Renal cortical epithelial cell (primary cell): ENCODE data around the gene CDC16. TPM values are rescaled to one million over a fixed set of nuclear protein-coding genes. Genes with fewer than 3 reads are reported as not detected.
A peak's percentile ranks its signal among the peaks of the same experiment; 100 is the strongest.
"Not testable (repeated sequence)": the region's sequence is repeated elsewhere in the genome, so short reads cannot be mapped to it uniquely, and the experiment has no call there.

Experiments
- DNase-seq: peaks from one replicate; pipeline ENCODE4 v3.0.0-alpha.2; 2011; ENCODE audit warnings: low read depth
- total RNA-seq: library from RNA; depleted of rRNA; stranded (reverse); fragments of >200 nt; gene quantifications from 2 replicates; pipeline ENCODE4 v1.2.3, GENCODE V29; 2014

Gene CDC16, protein sequence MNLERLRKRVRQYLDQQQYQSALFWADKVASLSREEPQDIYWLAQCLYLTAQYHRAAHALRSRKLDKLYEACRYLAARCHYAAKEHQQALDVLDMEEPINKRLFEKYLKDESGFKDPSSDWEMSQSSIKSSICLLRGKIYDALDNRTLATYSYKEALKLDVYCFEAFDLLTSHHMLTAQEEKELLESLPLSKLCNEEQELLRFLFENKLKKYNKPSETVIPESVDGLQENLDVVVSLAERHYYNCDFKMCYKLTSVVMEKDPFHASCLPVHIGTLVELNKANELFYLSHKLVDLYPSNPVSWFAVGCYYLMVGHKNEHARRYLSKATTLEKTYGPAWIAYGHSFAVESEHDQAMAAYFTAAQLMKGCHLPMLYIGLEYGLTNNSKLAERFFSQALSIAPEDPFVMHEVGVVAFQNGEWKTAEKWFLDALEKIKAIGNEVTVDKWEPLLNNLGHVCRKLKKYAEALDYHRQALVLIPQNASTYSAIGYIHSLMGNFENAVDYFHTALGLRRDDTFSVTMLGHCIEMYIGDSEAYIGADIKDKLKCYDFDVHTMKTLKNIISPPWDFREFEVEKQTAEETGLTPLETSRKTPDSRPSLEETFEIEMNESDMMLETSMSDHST
- 47.6 and 118 TPM in 2 replicates for total RNA-seq

DNA sequence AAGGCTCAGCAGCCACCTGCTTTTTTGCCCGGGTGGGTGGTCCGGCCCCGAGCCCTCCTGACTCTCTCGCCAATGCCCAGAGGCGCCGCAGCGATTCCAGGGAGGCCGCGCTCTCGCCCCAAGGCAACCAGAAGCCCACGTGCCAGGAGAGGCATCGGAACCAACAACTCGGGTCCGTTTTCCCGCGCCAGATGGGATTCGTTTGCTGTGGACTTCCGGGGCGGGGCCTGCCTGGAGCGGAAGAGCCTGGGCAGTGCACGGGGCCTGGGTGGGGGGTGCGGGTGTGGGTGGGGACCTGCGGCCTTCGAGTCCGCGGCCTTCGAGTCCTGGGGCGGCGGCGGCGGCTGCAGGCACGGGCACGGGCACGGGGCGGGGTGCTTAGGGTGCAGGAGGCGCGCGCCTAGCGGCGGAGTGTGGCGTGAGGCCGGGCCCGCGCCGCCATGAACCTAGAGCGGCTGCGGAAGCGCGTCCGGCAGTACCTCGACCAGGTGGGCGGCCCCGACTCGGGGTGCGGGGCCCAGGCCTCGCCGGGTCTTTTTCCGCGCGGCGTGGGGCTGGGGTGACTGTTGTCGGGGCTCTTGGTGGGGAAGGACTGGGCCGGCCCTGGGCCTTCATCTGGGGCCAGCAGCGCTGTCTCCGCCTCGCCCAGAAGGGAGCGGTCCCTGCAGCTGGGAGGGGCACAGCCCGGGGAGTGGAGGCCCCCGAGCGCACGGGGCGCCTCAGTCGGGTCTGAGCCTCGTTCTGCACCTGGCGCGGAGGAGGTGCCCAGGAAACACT is at the start of gene CDC16:
CDC16 (plus strand) TSS at position 253 of the 777 bp plus-strand sequence; CDS start at position 441, 188 bp downstream.
- DNase-seq = peak; percentile 72

DNA sequence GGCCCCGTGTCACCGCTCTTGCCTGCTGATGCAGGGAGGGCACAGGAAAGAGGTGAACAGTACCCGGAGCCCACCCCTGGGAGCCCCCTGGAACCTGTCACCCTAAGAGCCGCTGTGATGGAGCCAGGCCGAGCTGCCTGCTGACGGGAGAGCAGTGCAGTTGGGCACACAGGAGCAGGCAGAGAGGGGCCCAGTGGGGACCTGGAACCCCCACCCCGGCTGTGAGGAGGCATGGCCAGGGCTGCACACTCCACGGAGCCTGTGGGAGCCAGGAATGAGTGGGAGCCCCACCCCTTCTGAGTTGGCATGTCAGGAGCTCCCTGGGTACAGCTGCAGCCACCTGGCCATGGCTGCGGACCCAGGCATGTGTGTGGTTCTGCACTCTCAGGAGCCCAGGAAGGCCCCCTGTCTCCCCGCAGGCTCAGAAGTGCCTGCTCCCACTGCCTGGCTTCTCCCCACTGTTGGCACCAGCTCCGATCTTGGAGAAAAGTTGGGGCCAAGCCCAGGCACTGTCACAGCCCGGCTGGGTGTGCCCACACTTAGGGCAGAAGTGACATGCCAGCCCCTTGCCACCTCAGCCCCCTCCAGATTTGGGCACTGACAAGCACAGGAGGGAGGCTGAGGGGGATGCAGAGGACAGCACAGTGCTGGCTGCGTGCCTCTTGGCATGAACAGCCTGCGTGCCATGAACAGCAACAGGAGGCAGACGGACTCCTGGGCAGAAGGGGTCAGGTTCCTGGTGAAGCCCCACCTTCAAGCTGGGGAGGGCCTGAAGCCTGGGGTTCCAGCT is 49.3 kb upstream of the CDC16 start:
- no peak for DNase-seq

DNA sequence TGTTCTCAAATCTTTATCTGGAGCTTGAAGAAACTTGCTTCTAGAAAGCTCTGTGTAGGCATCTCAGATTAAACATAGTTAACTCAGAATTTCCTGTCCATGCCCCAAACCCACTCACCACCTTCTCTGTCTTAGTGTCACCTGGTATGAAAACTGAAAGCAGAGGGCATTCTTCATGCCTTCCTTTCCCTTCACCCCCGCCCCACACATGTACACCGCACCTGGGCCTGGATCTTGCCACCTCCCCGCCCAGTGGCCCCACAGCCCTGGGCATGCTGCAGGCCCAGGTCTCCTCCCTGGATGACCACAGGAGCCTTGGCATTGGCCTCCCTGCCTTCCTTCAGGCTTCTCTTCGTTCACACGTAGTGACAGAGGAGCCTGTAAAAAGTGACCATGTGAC is 39.8 kb upstream of the CDC16 start:
- no peak for DNase-seq

DNA sequence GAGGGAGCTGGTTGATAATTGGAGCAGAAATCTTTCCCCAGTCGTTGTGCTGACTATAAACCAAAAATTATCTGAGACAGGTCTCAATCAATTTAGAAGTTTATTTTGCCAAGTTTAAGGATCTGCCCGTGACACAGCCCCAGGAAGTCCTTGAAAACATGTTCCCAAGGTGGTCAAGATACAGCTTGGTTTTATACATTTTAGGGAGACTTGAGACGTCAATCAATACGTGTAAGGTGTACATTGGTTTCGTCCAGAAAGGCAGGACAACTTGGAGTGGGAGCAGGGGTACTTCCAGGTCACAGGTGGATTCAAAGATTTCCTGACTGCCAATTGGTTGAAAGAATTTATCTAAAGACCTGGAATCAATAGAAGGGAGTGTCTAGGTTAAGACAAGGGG is 38.1 kb upstream of the CDC16 start:
- no peak for DNase-seq

DNA sequence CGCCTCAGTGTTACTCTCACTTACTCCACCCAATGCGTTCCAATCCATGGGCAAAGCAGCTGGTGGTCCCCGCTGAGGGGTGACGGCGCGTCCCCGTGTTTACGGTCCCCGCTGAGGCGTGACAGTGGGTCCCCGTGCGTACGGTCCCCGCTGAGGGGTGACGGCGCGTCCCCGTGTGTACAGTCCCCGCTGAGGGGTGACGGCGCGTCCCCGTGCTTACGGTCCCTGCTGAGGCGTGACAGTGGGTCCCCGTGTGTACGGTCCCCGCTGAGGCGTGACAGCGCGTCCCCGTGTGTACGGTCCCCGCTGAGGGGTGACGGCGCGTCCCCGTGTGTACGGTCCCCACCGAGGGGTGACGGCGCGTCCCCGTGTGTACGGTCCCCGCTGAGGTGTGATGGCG is 36.1 kb upstream of the CDC16 start:
- DNase-seq = no peak

DNA sequence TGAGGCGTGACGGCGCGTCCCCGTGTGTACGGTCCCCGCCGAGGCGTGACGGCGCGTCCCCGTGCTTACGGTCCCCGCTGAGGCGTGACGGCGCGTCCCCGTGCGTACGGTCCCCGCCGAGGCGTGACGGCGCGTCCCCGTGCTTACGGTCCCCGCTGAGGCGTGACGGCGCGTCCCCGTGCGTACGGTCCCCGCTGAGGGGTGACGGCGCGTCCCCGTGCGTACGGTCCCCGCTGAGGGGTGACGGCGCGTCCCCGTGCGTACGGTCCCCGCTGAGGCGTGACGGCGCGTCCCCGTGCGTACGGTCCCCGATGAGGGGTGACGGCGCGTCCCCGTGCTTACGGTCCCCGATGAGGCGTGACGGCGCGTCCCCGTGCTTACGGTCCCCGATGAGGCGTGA is 35.2 kb upstream of the CDC16 start:
- DNase-seq = not testable (repeated sequence)

DNA sequence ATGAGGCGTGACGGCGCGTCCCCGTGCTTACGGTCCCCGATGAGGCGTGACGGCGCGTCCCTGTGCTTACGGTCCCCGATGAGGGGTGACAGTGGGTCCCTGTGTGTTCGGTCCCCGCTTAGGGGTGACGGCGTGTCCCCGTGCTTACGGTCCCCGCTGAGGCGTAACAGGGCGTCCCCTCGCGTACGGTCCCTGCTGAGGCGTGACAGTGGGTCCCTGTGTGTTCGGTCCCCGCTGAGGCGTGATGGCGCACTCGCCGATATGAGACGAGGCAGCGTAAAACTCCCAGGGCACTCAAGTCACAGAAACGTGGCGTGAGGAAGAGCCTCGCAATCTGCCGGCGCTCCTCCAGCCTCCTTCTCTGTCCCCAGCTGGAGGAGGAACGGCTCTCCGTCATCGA is 34.7 kb upstream of the CDC16 start:
- DNase-seq = no peak

DNA sequence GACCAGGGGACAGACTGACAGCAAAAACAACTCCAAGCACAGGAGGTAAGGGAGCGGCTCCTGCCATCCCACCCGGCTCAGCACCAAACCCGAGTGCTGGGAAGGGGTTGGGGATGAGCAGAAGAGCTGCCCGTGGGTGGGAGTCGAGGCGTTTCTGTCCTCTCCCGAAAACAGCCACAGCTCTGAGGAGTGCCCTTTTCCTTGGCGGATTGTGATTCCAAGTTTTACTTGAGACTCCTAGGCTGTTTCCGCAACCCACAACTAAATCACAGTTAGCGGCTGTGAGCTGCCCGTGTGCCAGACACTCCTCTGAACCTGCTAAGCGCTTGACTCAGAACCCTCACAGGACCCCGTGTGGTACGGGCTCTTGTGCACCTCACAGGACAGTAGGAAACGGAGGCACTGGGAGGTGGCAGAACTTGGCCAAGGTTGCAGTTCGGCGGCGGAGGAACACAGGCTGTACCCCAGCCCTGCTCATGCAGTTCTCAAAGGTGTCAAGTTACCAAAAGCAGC is 34.2 kb upstream of the CDC16 start:
- DNase-seq = peak; percentile 5

DNA sequence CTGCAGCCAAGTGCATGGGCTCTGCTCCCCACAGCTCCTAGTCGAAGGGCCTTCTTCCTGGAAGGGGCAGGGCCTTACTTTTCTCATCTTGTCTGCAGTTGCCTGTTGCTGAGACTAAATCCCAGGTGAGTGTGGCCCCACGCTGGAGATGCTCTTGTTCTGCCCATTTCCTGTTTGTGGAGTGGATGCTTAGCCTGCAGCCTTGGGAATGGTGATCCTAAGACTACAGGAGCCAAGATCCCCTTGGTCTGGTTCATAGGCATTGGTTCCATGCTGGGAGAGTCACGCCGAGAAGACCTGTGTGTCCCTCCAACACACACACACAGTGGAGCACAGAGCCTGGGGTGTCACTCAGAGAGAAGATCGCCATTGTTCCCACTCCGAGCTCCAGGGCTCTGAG is 32.1 kb upstream of the CDC16 start:
- DNase-seq = no peak

DNA sequence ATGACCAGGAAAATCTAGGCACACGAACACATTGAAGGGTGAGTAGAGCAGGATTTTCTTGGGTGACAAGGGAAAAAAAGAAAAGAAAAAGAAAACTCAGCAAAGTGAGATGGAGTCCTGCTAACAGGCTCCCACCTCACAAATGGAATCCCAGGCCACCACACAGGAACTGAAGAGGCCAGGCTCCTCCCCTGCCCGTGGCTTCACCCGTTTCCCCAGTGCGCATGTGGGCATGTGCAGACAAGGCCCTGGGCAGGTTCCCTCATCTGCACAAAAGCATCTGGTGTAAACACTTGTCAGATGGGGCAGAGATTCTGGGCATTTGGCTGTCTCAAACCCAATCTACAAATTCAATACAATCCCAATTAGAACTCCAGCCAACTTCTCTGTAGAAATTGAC is 31.2 kb upstream of the CDC16 start:
- no peak for DNase-seq

DNA sequence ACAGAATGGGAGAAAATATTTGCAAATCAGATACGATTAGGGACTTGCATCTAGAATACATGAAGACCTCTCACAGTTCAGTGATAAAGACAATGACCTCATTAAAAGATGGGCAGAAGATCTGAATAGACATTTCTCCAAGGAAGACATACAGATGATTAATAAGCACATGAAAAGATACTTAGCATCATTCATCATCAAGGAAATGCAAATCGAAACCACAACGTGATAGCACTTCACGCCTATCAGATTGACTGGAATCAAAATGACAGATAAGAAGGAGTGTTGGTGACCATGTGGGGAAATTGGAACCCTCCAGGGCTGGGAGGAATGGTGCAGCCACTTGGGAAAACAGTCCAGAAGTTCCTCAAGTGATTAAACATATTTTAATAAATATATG is 29.8 kb upstream of the CDC16 start:
- no peak for DNase-seq

DNA sequence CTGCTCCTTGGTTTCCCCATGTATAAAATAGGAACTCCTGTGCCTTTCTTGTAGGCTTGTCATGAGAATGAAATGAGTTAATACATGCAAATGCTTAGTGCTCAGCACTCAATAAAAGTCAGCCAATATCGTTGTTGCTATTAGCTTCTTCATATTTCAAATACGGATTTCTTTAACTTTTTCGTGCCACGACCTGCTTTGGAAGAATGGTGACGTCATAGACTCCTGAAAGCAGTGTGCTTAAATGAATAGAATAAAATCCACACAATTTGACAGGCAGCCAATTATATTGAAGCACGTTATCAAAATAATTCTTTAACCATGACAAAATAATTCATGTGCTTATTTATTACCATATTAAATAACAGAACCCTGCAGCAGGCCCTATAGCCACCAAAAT is 26.6 kb upstream of the CDC16 start:
- no peak for DNase-seq

DNA sequence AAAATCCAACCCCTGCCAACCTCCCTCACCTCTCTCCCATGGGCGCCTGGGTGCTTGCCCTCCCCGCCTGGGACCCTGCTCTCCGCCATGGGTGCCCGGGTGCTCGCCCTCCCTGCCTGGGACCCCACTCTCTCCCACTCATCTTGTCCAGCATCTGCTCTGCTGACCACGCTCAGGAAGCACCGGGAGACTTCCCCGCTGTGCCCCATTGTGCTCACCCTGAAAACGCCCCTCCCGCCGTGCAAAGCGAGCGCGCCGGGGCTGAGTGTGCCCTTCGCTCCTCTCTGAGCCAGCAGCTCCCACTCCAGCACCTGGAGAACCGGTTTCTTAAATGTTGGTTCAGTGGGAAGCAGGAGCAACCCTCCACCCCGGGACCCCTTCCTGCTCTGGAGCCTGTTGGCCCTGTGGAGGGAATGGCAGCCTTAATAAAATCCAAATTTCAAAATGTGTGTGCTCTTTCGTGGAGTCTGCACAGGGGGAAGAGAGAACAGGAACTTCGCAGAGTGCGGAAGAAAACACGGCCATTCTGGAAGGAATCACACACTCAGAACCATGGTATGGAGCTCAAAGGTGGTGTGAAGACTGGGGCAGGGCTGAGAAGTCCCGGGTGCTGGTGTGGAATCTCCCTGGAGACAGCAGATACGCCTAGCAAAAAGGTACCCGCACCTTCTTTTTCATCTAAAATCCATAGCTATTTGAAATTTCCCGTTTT is 23.1 kb upstream of the CDC16 start:
- DNase-seq = no peak

DNA sequence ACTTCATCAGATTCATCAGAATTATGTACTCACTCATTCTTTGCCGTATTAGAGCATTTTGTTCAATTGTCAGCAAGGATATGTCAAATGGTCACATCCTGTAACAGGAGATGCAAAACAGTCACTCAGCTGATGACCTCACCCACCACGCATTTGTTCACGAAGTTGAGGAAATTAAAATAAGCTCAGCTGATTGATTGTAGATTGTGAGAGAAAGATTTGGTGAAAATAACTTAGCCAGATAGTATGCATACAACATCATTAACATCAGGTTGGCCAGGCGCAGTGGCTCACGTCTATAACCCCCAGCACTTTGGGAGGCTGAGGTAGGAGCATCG is 22.6 kb upstream of the CDC16 start:
- DNase-seq = no peak

DNA sequence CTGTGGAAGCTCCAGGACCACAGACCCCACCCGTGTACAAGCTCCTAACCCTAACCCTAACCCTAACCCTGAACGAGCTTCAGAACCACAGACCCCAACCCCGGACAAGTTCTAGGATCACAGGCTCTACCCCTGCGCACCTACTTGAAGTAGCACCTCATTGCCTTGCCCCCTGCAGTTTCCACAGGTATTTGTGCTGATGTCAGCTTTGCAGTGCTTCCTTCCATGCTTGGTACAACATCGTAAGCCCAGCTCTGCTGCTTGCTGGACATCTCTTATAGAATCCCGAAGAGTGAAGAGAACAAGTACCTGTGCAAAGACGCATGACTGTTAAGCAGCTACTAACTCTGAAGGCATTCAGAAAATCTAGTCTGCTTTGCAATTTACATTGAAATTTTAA is 20.7 kb upstream of the CDC16 start:
- DNase-seq = no peak

DNA sequence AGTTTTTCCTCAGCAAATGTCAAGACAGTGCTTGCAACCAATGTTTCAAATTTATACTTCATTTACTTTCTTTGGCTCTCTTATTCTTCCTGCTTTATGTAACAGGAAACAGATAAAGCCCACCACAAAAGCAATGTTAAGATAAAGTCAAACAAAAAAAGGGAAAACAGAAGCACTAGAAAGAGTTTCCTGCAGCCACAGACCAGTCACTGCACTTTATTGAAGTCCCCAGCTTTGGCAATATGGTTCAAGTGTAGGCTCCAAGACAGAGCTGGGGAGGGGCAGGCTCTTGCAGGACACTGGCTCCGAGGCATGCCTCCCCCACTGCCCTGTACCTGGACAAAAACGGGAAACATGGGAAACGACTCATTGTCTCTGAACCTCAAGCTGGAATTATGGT is 15.3 kb upstream of the CDC16 start:
- no peak for DNase-seq

DNA sequence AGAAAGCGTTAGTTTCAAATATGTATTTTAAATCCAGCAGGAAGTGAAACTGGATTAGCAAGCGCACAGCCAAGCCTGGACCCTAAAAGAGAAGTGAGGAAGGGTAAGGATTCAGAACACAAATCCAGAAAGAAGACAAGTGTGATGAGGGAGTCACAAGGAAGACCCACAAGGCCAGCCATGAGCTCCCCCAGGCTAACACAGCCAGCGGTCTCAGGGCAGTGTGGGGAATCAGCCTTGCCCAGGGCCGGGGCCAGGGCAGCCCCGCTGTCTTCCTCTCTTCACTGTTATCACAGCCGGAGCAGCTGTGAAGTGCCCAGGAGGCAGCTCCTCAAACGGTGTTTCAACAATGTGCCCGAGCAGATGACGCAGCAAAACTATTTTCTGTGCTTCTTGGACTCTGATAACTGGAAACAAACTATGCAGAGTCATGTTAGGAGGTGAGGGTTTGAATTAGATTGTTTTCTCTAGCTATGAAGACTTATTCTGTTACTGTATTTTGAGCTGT is 12.2 kb upstream of the CDC16 start:
- no peak for DNase-seq

DNA sequence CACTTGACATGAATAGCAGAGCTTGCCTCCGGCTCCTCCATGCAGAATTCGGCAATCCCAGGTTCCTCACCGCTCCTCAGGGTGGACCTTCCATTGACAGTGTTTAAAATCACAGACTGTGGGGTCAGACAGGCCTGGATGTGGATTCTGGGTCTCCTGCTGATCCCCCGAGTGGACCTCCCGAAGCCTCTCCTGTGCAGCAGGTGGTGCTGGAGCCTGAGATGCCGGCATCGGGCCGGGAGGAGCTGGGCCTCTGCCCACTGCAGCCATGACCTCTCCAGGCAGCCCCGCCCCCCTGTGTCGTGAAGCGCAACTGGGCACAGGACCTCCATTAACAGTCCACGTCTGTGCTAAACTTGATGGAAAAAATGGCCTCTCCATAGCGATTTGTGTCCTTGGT is 10.5 kb upstream of the CDC16 start:
- no peak for DNase-seq

DNA sequence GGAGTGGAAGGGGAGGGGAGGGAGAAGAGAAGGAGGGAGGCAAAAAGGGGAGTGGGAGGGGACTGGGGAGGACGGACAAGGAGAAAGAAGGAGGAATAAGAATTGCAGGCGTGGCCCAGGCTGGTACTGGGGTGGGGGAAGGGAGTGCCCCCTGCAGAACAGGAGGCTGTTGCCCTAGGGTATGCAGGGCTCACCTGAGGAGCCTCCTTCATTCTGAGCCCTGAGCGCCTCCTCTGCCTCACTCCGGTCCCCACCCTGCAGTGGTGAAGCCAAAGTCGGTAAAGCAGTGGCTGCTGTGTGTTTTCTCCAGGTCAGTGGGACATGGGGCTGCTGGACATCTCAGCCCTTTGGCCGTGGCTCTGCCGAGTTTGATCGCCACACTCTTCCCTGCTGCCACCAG is 9.1 kb upstream of the CDC16 start:
- DNase-seq = no peak

DNA sequence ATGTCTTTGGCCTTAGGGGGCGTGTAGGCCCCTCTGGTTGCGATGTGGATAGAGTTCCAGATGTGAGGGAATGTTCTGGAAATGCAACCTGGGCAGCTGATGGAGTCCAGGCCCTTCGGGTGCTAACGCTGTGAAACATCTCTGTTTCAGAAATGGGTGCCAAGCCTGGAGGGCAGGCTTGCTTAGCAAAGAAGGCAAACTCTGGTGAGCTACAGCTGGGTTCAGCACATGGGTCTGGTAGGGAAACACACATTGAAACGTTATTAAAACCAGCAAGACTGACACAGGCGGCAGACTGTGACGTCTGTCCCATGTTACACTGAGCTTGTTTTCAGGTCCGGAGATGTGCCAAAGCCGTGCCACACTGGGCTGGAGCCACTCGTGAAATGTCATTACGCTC is 8.6 kb upstream of the CDC16 start:
- no peak for DNase-seq

DNA sequence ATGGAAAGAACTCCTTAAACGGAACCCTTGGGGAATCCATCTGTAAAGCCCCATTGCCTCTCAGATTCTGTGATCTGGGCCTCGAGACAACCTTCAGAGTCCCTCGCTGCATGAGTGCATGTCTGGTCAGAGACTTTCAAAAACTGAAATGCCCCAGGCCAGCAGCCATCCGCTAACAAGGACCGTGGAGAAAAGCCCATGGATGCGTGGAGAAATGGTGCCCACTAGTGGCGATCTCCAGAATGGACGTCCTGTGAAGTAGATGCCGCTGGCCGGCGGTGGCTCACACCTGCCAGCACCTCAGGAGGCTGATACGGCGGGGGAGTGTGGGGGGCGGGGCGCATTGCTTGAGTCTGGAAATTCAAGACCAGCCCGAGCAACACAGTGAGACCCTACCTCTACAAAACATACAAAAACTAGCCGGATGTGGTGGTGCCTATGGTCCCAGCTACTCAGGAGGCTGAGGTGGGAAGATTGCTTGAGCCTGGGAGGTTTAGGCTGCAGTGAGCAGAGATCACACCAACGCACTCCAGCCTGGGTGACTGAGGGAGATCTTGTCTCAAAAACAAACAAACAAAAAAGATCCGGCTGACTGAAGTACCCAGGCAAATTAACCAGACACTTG is 7.9 kb upstream of the CDC16 start:
- DNase-seq = peak; percentile 64
